Gastrocnemius medialis (tissue), 4 donors: Measurements from ENCODE around the gene LHX2. TPM values are rescaled to one million over a fixed set of nuclear protein-coding genes. Genes with fewer than 3 reads are reported as not detected.

Experiments used
- ATAC-seq, 2 donors: fragments of 150-250 bp; one replicate each; pipeline ENCODE4 v1.9.1; 2016
- DNase-seq, 2 donors: peaks; one replicate each; pipeline ENCODE4 v3.0.0-alpha.2; 2019
- H3K27ac ChIP-seq, 4 donors: fragments of 200-600 bp; sonication (generic); 1 replicate in 1 of 4; 2 replicates in 3 of 4; pipeline ENCODE4 v1.5.1; 2016 to 2018; ENCODE audit warnings: mild to moderate bottlenecking in 2 of 4, moderate library complexity in 1 of 4
- H3K27me3 ChIP-seq, 3 donors: fragments of 200-600 bp; sonication (generic) in 2 of 3; 1 replicate in 1 of 3; 2 replicates in 2 of 3; pipeline versions ENCODE4 v1.5.1 to v1.6.0; 2016 to 2019; ENCODE audit warnings: mild to moderate bottlenecking in 1 of 3, moderate library complexity in 1 of 3
- H3K36me3 ChIP-seq, 2 donors: fragments of 200-600 bp; sonication (generic) in 1 of 2; one replicate each; pipeline ENCODE4 v1.5.1; 2017 to 2018
- H3K4me1 ChIP-seq, 2 donors: fragments of 200-600 bp; sonication (generic) in 1 of 2; one replicate each; pipeline ENCODE4 v1.5.1; 2016 to 2017; ENCODE audit warnings: mild to moderate bottlenecking in 2 of 2
- H3K4me3 ChIP-seq, 4 donors: fragments of 200-600 bp; sonication (generic) in 3 of 4; 1 replicate in 1 of 4; 2 replicates in 3 of 4; pipeline ENCODE4 v1.5.1; 2016 to 2019; ENCODE audit warnings: mild to moderate bottlenecking in 2 of 4
- H3K9me3 ChIP-seq, 3 donors: fragments of 200-600 bp; sonication (generic) in 2 of 3; 1 replicate in 1 of 3; 2 replicates in 2 of 3; pipeline ENCODE4 v1.5.1; 2016 to 2019
- POLR2A ChIP-seq, 2 donors: fragments of 450-650 bp; IDR thresholded peaks; one replicate each; pipeline ENCODE4 v1.6.1; 2017; ENCODE audit warnings: antibody characterized with exemption in 2 of 2, mild to moderate bottlenecking in 2 of 2, moderate library complexity in 2 of 2
- in situ Hi-C, 4 donors: fragments of 200-750 bp; cut with MboI; loops; one replicate each; pipeline versions ENCODE4 v1.15.0 to v1.8.0; 2017; ENCODE audit warnings: low sequenced_read_pairs in 4 of 4
- intact Hi-C: fragments of 100-400 bp; cut with DNase I; formaldehyde crosslinking; loops from one replicate; pipeline ENCODE4 v1.15.1; 2023; ENCODE audit warnings: low total_unique reads
- total RNA-seq, 4 donors: library from RNA; depleted of rRNA; stranded (reverse); fragments of >200 nt; gene quantifications; one replicate each; pipeline versions ENCODE4 v1.1.0 to v1.2.3, GENCODE V29; 2016
- TF ChIP-seq, protein P1 (sequence below), 5 experiments: fragments of 450-650 bp in 3 of 5; fragments of 200-600 bp in 2 of 5; sonication (generic) in 2 of 5; IDR thresholded peaks in 4 of 5; conservative IDR thresholded peaks in 1 of 5; 1 replicate in 4 of 5; 2 replicates in 1 of 5; pipeline ENCODE4 v1.5.1; 2016 to 2019; ENCODE audit warnings: antibody characterized with exemption in 5 of 5, mild to moderate bottlenecking in 3 of 5, moderate library complexity in 3 of 5

The LHX2 gene
- total RNA-seq, 4 donors from 2014 or later = not detected

DNA sequence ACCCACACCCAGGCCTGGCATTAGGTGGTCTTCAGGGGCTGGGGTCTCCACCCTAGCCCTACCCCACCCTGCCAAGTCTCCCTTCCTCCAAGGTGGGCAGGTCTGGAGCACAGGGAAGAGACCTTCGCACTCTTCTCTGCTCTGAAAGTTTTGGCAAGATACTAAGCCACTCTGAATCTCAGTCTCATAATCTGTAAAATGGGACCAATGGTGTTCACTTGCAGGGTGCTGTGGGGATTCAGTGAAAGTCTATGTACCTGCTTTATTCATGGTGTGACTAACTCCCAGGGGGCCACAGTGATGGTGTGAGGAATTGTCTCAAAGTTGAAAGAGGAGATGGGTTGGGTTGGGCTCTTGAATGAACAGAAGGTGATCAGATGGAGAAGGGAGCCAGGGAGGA, 25.0 kb downstream of the LHX2 start:
- no peak for ATAC-seq
- Histone ChIP-seq H3K36me3 (no peaks in the 10 kb centered on the region), H3K4me1 (peaks cover 0 to 11% of the 10 kb centered on the region in 2 donors), H3K4me3 (no peak overlapping the region), H3K9me3 (no peaks in the 10 kb centered on the region), H3K27me3 (peaks cover 5 to 48% (median 13%) of the 10 kb centered on the region in 3 donors), H3K27ac (no peak overlapping the region)
- in situ Hi-C loops = loop anchor here in 2 of 4 donors (10.0 to 25.0 kb wide), 3 partner anchors 299 to 502 kb away; no protein-coding TSS in a partner anchor
- intact Hi-C loops = no loop called here
- DNase-seq = no peak
- TF ChIP-seq, protein P1, sequence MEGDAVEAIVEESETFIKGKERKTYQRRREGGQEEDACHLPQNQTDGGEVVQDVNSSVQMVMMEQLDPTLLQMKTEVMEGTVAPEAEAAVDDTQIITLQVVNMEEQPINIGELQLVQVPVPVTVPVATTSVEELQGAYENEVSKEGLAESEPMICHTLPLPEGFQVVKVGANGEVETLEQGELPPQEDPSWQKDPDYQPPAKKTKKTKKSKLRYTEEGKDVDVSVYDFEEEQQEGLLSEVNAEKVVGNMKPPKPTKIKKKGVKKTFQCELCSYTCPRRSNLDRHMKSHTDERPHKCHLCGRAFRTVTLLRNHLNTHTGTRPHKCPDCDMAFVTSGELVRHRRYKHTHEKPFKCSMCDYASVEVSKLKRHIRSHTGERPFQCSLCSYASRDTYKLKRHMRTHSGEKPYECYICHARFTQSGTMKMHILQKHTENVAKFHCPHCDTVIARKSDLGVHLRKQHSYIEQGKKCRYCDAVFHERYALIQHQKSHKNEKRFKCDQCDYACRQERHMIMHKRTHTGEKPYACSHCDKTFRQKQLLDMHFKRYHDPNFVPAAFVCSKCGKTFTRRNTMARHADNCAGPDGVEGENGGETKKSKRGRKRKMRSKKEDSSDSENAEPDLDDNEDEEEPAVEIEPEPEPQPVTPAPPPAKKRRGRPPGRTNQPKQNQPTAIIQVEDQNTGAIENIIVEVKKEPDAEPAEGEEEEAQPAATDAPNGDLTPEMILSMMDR (IDR thresholded peaks at IDR 0.05 in 4 of 5, conservative IDR thresholded peaks at IDR 0.05 in 1 of 5) = no peak
- no peak for TF ChIP-seq POLR2A (IDR thresholded peaks at IDR 0.05)

DNA sequence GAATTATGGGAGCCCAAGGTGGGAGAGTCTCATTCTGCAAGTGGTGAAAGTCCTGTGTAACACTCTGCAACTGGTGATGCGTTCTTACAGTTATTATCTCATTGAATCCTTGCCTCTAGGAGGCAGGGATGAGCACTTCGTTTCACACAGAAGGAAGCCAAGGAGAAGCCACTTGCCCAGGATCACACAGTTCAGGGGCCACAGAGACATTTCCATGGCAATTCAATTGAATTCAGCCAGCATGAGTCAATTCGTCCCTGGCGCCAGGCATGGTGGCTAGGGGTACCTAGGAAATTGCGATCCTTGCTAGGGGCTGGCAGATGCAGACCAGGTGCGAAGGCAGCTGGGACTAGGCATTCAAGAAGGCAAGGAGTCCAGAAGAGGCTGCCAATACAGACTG, 26.2 kb downstream of the LHX2 start:
- H3K36me3 ChIP-seq = no peaks in the 10 kb centered on the region
- ATAC-seq (no peak), DNase-seq (no peak)
- no peak overlapping the region for H3K27ac ChIP-seq
- peaks cover 12 to 48% (median 13%) of the 10 kb centered on the region in 3 donors for H3K27me3 ChIP-seq
- intact Hi-C loops (no loop called here), in situ Hi-C loops (loop anchor here in 2 of 4 donors (10.0 to 25.0 kb wide), 3 partner anchors 300 to 503 kb away; no protein-coding TSS in a partner anchor)
- H3K9me3 ChIP-seq = no peaks in the 10 kb centered on the region
- no peak for TF ChIP-seq POLR2A (IDR thresholded peaks at IDR 0.05)
- TF ChIP-seq, protein P1 (IDR thresholded peaks at IDR 0.05 in 4 of 5, conservative IDR thresholded peaks at IDR 0.05 in 1 of 5) = no peak
- H3K4me3 ChIP-seq = no peak overlapping the region
- peaks cover 0 to 11% of the 10 kb centered on the region in 2 donors for H3K4me1 ChIP-seq

DNA sequence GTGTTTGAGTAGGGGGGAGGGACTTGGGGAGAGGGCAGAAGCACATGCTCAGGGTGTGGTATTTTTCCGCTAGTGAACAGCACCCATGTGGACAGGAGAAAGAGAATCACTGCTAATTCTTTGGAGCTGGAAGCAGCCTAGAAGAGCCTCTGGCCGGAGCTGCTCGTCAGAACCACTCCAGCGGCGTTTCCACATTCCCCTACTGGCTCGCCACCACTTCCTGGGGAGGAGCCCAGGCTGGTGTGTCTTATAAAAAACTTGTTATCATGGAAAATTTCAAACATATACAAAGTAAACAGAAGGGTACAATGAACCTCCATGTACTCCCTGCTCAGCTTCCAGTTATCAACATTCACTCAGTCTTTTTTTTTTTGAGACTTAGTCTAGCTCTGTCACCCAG, 26.7 kb downstream of the LHX2 start:
- ATAC-seq (no peak), DNase-seq (no peak)
- Histone ChIP-seq H3K36me3 (no peaks in the 10 kb centered on the region), H3K4me1 (peaks cover 0 to 11% of the 10 kb centered on the region in 2 donors), H3K27me3 (peaks cover 12 to 44% (median 13%) of the 10 kb centered on the region in 3 donors), H3K9me3 (no peaks in the 10 kb centered on the region), H3K27ac (no peak overlapping the region), H3K4me3 (no peak overlapping the region)
- TF ChIP-seq, protein P1 (IDR thresholded peaks at IDR 0.05 in 4 of 5, conservative IDR thresholded peaks at IDR 0.05 in 1 of 5) = no peak
- TF ChIP-seq POLR2A (IDR thresholded peaks at IDR 0.05) = no peak
- in situ Hi-C loops (loop anchor here in 2 of 4 donors (10.0 to 25.0 kb wide), 3 partner anchors 301 to 503 kb away; no protein-coding TSS in a partner anchor), intact Hi-C loops (no loop called here)

DNA sequence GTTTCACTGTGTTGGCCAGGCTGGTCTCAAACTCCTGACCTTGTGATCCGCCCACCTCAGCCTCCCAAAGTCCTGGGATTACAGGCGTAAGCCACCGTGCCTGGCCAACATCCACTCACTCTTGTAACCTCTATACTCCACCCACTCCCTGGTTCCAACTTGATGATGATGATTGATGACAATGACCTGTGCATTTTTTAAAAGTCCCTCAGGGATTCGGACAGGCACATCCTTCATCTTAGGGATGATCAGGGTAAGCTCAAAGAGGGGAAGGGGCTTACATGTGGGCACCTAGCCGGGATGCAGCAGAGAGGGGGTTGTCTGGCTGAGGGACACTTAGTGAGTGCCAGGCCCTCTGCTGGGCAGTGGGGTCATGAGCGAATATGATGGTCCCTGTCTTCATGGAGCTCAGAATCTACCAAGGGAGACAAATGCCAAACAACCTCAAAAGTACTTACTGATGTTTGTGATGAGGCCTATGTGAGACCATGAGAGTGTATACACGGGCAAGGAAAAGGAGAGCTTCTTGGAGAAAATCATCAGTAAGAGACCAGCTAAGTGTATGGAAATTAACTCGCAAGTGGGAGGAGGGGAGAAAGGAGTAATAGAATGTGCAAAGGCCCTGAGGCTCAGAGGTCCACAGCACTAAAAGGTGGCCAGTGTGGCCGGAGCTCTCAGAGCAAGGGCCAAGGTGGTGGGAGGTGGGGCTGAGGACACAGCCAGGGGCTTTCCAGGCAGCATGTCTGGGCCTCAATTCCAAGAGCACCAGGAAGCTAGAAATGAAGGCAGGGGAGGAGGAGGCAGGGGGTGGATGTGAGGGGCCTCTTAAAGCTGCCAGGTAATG, 27.4 kb downstream of the LHX2 start:
- in situ Hi-C loops = loop anchor here in 2 of 4 donors (10.0 to 25.0 kb wide), 3 partner anchors 302 to 504 kb away; no protein-coding TSS in a partner anchor

More for the DNA sequence above, 27.4 kb downstream of the LHX2 start:
- DNase-seq (no peak), ATAC-seq (no peak)
- Histone ChIP-seq H3K27ac (no peak overlapping the region), H3K4me1 (peaks cover 0 to 11% of the 10 kb centered on the region in 2 donors), H3K4me3 (no peak overlapping the region), H3K27me3 (peaks cover 13 to 44% (median 14%) of the 10 kb centered on the region in 3 donors), H3K36me3 (no peaks in the 10 kb centered on the region), H3K9me3 (no peaks in the 10 kb centered on the region)
- intact Hi-C loops = no loop called here
- TF ChIP-seq, protein P1 (IDR thresholded peaks at IDR 0.05 in 4 of 5, conservative IDR thresholded peaks at IDR 0.05 in 1 of 5) = no peak
